Measurements from ENCODE around the gene SMAD7. TPM values are rescaled to one million over a fixed set of nuclear protein-coding genes. Genes with fewer than 3 reads are reported as not detected.

Gene SMAD7
- total RNA-seq, 1 donor from 2014 or later = 8.9 TPM

DNA sequence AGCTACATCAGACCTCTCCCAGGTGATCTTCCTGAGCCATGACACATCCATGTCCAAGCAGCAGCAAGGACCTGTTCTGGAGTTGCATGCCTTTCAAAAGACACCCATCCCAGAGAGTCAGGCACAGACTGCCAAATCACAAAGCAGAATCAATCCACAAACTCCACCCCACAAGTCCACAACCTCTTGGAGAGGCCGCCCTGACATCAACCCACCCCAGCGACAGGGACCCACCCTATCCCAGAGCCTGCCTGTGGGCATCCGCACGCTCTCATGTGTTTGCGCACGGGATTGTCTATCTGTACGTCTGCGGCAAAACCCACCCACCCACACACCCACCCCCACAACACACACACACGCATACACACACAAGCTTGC lies 11.9 kb downstream of the SMAD7 start:
- Histone ChIP-seq H3K27ac (ENCODE audit: low read depth, low read length) (peak overlapping the region; percentile 28), H3K9me3 (ENCODE audit: control insufficient read depth in 3 of 3, low read length in 3 of 3) (no peaks in the 10 kb centered on the region), H3K36me3 (ENCODE audit: control insufficient read depth in 3 of 3, insufficient read depth in 3 of 3, low read length in 3 of 3) (peaks cover 4 to 12% (median 6%) of the 10 kb centered on the region in 3 donors), H3K4me1 (ENCODE audit: control insufficient read depth in 3 of 3, insufficient read depth in 3 of 3, low read length in 3 of 3) (peaks cover 83 to 96% (median 94%) of the 10 kb centered on the region in 3 donors), H3K9ac (ENCODE audit: low read depth in 1 of 3, low read length in 3 of 3) (peak overlapping the region in 2 of 3 donors; percentile 3 to 48), H3K27me3 (ENCODE audit: control insufficient read depth in 3 of 3, insufficient read depth in 3 of 3, low read length in 3 of 3) (no peaks in the 10 kb centered on the region), H3K4me3 (ENCODE audit: low read length in 3 of 3) (peak overlapping the region in 2 of 3 donors; percentile 22 to 61)

DNA sequence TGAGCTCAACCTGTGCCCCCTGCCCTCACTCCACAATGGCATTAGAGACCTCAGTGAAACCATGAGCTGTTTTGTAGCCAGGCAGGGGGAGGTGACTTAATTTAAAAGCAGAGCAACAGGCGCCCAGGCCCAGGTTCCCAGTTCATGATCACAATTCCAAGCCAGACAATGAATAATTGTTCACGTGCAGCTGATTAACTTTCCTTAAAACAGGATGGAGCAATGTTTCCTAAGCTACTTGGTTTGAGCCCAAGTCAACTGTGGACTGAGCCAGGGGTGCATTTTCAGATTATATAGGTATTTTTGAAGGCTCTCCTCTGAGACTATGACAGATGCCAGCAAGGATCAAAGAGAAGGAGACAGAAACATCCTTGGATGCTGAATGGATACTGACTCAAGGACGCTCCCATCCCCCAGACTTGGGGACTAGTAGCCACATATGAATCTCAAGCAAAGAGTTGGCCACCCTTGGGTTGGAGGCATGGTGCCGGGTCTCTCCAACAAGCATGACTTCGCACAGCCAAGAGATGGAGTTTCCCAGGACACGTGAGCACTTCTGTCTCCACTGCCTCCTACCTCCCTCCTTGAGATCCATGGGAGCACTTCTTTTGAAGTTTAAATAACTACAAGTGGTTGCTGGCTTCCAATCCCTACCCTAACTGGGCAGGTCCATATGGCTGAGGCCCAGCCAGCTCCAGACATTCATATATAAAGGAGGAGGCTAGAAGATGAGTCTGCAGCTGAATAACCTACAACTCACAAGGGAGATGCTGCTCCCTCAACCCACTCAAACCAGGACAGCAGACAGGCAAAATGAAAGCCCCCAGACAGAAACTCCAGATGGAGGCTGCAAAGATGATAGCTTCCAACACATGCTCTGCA lies 12.7 kb downstream of the SMAD7 start:
- no peaks in the 10 kb centered on the region for H3K27me3 ChIP-seq (ENCODE audit: control insufficient read depth in 3 of 3, insufficient read depth in 3 of 3, low read length in 3 of 3)
- H3K9ac ChIP-seq (ENCODE audit: low read depth in 1 of 3, low read length in 3 of 3) = peak overlapping the region in 1 of 3 donors; percentile 33
- peak overlapping the region in 2 of 3 donors; percentile 16 to 61 for H3K4me3 ChIP-seq (ENCODE audit: low read length in 3 of 3)
- H3K9me3 ChIP-seq (ENCODE audit: control insufficient read depth in 3 of 3, low read length in 3 of 3) = no peaks in the 10 kb centered on the region
- peaks cover 84 to 96% (median 94%) of the 10 kb centered on the region in 3 donors for H3K4me1 ChIP-seq (ENCODE audit: control insufficient read depth in 3 of 3, insufficient read depth in 3 of 3, low read length in 3 of 3)
- peaks cover 4 to 12% (median 6%) of the 10 kb centered on the region in 3 donors for H3K36me3 ChIP-seq (ENCODE audit: control insufficient read depth in 3 of 3, insufficient read depth in 3 of 3, low read length in 3 of 3)
- H3K27ac ChIP-seq (ENCODE audit: low read depth, low read length) = peak overlapping the region; percentile 28

DNA sequence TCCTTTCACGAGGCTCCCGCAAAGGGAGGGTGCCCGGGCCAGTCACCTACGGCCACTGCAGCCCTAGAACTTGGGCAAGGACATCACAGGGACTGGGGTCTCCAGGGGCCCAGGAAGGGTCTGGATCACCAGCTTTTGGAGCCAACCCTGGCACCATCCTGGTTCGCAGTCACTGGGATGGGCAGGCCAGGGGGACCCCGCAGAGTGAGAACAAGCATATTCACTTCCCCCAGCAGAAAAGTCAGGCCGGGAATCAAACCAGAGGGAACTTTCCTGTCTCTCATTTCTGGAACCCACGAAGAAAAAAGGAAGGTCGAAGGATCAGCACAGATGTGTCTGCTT lies 15.4 kb downstream of the SMAD7 start:
- peak overlapping the region in 2 of 3 donors; percentile 47 to 69 for H3K4me3 ChIP-seq (ENCODE audit: low read length in 3 of 3)
- H3K9me3 ChIP-seq (ENCODE audit: control insufficient read depth in 3 of 3, low read length in 3 of 3) = no peaks in the 10 kb centered on the region
- H3K9ac ChIP-seq (ENCODE audit: low read depth in 1 of 3, low read length in 3 of 3) = peak overlapping the region; percentile 64 to 83 (median 68)
- H3K27ac ChIP-seq (ENCODE audit: low read depth, low read length) = peak overlapping the region; percentile 96
- H3K27me3 ChIP-seq (ENCODE audit: control insufficient read depth in 3 of 3, insufficient read depth in 3 of 3, low read length in 3 of 3) = no peaks in the 10 kb centered on the region
- H3K4me1 ChIP-seq (ENCODE audit: control insufficient read depth in 3 of 3, insufficient read depth in 3 of 3, low read length in 3 of 3) = peaks cover 90 to 98% (median 93%) of the 10 kb centered on the region in 3 donors
- H3K36me3 ChIP-seq (ENCODE audit: control insufficient read depth in 3 of 3, insufficient read depth in 3 of 3, low read length in 3 of 3) = no peaks in the 10 kb centered on the region

DNA sequence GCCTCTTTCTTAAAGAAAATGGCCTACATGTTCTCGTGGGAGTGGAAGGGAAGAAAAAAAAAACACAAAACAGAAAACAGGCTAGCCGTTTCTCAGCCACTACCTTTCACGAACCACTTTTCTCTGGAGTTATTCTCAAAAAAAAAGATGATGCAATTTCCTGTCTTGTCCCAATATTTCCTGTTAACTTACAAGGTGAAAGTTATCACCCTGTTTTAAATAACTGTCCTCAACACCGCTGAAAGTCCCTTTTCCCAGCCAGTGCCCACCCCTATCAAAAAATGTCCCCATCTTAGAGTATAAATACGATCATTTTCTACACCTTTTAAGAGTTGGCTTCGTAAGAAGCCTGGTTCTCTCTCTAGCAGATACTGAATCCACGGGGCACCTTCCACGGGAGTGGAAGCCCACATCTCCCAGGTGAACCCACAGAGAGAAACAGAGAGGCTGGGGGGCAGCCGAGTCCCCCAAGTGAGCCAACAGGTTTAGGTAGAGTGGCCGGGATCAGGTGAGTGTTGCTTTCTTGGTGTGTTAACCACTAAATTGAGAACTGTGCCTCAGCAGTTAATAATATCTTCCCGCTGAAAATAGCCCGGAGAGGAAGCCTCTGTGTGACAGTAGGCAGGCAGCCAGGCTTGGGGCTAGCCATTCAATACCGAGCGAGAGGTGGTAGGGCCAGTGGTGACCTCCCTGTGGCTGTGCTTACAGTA lies 15.9 kb downstream of the SMAD7 start:
- no peaks in the 10 kb centered on the region for H3K27me3 ChIP-seq (ENCODE audit: control insufficient read depth in 3 of 3, insufficient read depth in 3 of 3, low read length in 3 of 3)
- H3K27ac ChIP-seq (ENCODE audit: low read depth, low read length) = peak overlapping the region; percentile 96
- peaks cover 90 to 99% (median 93%) of the 10 kb centered on the region in 3 donors for H3K4me1 ChIP-seq (ENCODE audit: control insufficient read depth in 3 of 3, insufficient read depth in 3 of 3, low read length in 3 of 3)
- no peaks in the 10 kb centered on the region for H3K36me3 ChIP-seq (ENCODE audit: control insufficient read depth in 3 of 3, insufficient read depth in 3 of 3, low read length in 3 of 3)
- H3K9me3 ChIP-seq (ENCODE audit: control insufficient read depth in 3 of 3, low read length in 3 of 3) = no peaks in the 10 kb centered on the region
- H3K9ac ChIP-seq (ENCODE audit: low read depth in 1 of 3, low read length in 3 of 3) = peak overlapping the region; percentile 64 to 83 (median 77)
- H3K4me3 ChIP-seq (ENCODE audit: low read length in 3 of 3) = peak overlapping the region; percentile 34 to 69 (median 47)

DNA sequence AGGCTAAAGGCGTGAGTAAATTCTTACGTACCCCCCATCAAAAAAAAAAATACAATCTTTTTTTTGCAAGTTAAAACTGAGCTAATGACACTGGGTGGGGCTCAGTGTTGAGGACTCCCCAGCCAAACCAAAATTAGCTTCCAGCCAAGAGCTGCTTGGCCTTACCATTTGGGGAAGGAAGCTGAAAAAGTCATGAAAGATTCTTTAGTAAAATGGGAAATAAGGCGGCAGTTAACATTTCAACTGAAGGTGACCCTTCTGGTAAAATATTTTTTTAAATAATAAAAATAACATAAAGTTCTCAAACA lies 16.4 kb downstream of the SMAD7 start:
- peak overlapping the region in 2 of 3 donors; percentile 77 to 83 for H3K9ac ChIP-seq (ENCODE audit: low read depth in 1 of 3, low read length in 3 of 3)
- peak overlapping the region in 2 of 3 donors; percentile 0 to 49 for H3K4me3 ChIP-seq (ENCODE audit: low read length in 3 of 3)
- peak overlapping the region; percentile 96 for H3K27ac ChIP-seq (ENCODE audit: low read depth, low read length)
- no peaks in the 10 kb centered on the region for H3K9me3 ChIP-seq (ENCODE audit: control insufficient read depth in 3 of 3, low read length in 3 of 3)
- no peaks in the 10 kb centered on the region for H3K36me3 ChIP-seq (ENCODE audit: control insufficient read depth in 3 of 3, insufficient read depth in 3 of 3, low read length in 3 of 3)
- peaks cover 90 to 99% (median 93%) of the 10 kb centered on the region in 3 donors for H3K4me1 ChIP-seq (ENCODE audit: control insufficient read depth in 3 of 3, insufficient read depth in 3 of 3, low read length in 3 of 3)
- H3K27me3 ChIP-seq (ENCODE audit: control insufficient read depth in 3 of 3, insufficient read depth in 3 of 3, low read length in 3 of 3) = no peaks in the 10 kb centered on the region

DNA sequence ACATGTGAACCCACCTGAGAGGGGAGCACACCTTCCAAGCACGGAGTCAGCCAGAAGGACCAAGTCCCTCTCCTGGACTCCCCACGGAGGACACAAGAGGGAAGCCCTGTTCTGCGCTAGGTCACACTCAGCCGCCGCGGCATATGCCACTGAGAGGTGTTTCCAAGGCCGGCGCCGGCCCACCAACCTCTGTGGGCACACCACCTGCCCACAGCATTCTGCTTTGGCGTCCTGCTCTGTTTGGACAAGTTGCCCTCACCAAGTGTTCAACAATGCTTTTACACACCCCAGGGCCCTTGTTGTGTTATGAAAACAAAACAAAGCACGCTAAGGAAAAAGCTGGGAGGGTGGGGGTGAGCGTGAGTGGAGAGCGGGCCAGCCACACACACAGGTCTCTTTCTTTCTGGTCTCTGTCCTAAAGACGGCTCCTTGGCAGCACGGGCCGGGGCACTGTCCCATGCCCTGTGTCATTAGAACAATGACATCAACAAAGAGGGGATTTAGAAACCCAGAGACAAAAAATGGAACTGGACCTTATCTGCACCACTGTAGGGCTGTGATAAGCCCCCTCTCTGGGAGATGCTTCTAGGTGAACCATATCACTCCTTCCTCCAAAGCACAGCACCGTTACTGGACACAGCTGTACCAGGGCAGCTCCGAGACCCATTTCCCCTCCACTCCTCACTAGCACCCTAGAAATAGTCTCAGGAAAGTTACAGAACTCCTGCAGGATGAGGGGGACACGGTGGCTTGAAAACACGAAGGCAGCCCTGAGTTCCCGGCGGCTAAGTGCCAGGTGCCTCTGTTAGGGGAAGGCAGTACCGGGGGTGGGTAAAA lies 17.0 kb downstream of the SMAD7 start:
- H3K36me3 ChIP-seq (ENCODE audit: control insufficient read depth in 3 of 3, insufficient read depth in 3 of 3, low read length in 3 of 3) = no peaks in the 10 kb centered on the region
- H3K9me3 ChIP-seq (ENCODE audit: control insufficient read depth in 3 of 3, low read length in 3 of 3) = no peaks in the 10 kb centered on the region
- H3K27me3 ChIP-seq (ENCODE audit: control insufficient read depth in 3 of 3, insufficient read depth in 3 of 3, low read length in 3 of 3) = no peaks in the 10 kb centered on the region
- H3K4me3 ChIP-seq (ENCODE audit: low read length in 3 of 3) = peak overlapping the region; percentile 0 to 49 (median 10)
- H3K9ac ChIP-seq (ENCODE audit: low read depth in 1 of 3, low read length in 3 of 3) = peak overlapping the region; percentile 6 to 83 (median 77)
- peaks cover 93 to 99% (median 94%) of the 10 kb centered on the region in 3 donors for H3K4me1 ChIP-seq (ENCODE audit: control insufficient read depth in 3 of 3, insufficient read depth in 3 of 3, low read length in 3 of 3)
- H3K27ac ChIP-seq (ENCODE audit: low read depth, low read length) = peak overlapping the region; percentile 96

DNA sequence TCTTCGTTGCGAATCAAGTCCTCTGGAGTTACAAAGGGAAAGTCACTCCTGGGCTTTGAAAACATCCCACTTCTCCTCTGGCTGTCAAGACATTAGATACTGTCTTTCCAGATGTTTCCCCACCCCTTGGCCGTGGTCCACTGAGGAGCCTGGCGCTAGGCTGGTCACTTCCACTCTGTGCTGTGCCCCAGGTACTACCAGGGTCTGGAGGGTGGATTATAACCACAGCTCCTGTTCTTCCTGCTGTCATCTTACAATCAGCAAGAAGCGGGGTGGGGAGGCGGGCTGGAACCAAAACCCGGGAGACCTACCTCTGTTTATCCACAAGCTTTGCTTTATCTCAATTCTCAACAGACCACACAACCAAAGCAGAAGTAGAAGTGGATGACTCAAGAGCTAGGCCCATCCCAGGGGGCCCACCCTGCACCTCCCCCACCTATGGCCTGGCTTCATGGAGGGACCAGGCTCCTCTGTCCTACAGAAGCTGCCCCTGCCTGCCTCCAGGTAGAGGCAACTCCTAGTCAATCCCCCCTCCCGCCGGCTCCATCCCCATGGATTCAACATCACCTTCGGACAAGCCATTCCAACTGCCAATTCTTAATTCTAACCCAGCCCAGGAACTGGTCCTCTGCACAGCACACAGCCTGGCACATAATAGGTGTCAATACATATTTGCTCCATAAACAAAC lies 17.8 kb downstream of the SMAD7 start:
- Histone ChIP-seq H3K36me3 (ENCODE audit: control insufficient read depth in 3 of 3, insufficient read depth in 3 of 3, low read length in 3 of 3) (no peaks in the 10 kb centered on the region), H3K4me3 (ENCODE audit: low read length in 3 of 3) (peak overlapping the region in 2 of 3 donors; percentile 10 to 49), H3K9me3 (ENCODE audit: control insufficient read depth in 3 of 3, low read length in 3 of 3) (no peaks in the 10 kb centered on the region), H3K27ac (ENCODE audit: low read depth, low read length) (peak overlapping the region; percentile 96), H3K9ac (ENCODE audit: low read depth in 1 of 3, low read length in 3 of 3) (peak overlapping the region; percentile 6 to 83 (median 77)), H3K4me1 (ENCODE audit: control insufficient read depth in 3 of 3, insufficient read depth in 3 of 3, low read length in 3 of 3) (peaks cover 94 to 99% (median 94%) of the 10 kb centered on the region in 3 donors), H3K27me3 (ENCODE audit: control insufficient read depth in 3 of 3, insufficient read depth in 3 of 3, low read length in 3 of 3) (no peaks in the 10 kb centered on the region)

DNA sequence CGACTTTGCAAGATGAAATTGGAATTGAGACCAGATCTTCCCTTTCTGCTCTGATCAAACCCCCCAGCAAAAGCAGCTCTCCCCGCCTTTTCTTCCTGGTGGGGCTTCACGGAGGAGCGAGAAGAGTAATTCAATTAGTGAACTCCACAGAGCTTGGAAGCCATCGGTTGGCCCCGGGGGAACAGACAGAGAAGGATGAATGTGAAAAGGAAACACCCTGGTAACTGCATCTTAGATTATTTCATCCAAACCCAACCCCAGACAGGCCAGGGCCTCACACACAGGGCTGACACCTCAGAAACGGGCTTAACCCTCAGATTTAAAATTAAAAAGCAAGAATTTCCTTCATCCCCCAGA lies 18.3 kb downstream of the SMAD7 start:
- Histone ChIP-seq H3K27ac (ENCODE audit: low read depth, low read length) (peak overlapping the region; percentile 96), H3K36me3 (ENCODE audit: control insufficient read depth in 3 of 3, insufficient read depth in 3 of 3, low read length in 3 of 3) (no peaks in the 10 kb centered on the region), H3K4me3 (ENCODE audit: low read length in 3 of 3) (no peak overlapping the region), H3K4me1 (ENCODE audit: control insufficient read depth in 3 of 3, insufficient read depth in 3 of 3, low read length in 3 of 3) (peaks cover 93 to 99% (median 94%) of the 10 kb centered on the region in 3 donors), H3K9ac (ENCODE audit: low read depth in 1 of 3, low read length in 3 of 3) (peak overlapping the region in 1 of 3 donors; percentile 54), H3K27me3 (ENCODE audit: control insufficient read depth in 3 of 3, insufficient read depth in 3 of 3, low read length in 3 of 3) (no peaks in the 10 kb centered on the region), H3K9me3 (ENCODE audit: control insufficient read depth in 3 of 3, low read length in 3 of 3) (no peaks in the 10 kb centered on the region)
